AG10803 (cell line): Measurements from ENCODE around the gene PCDH9.

Source experiments
- DNase-seq: peaks from one replicate; pipeline ENCODE4 v3.0.0; 2010; ENCODE audit warnings: low read depth
- H3K4me3 ChIP-seq: 2 replicates; pipeline ENCODE4 v1.5.1; 2011; ENCODE audit warnings: mild to moderate bottlenecking, low read length, control low read depth
- TF ChIP-seq, protein P1 (sequence below): conservative IDR thresholded peaks from 2 replicates; pipeline ENCODE4 v1.5.1; 2011; ENCODE audit warnings: mild to moderate bottlenecking, low read length, control low read depth, inconsistent platforms

The PCDH9 gene

DNA sequence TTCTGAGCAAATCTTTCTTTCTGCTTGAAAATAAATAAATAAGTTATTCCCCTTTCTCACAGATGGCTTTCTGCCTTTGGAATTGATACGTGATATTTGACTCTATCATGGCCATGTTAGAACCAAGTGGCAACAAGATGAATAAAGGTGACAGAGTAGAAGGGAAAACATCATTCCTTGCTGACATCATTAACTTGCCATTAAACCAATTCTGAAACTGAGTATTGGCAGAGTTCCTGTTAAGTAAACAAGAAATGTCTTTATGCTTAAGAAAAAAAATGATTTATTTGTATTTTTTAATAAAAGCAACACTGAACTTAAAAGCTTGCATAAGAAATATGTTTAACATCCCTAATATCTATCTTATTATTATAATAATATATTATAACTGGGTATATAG lies 828.1 kb downstream of the PCDH9 start:
- no peak overlapping the region for H3K4me3 ChIP-seq
- TF ChIP-seq, protein P1, sequence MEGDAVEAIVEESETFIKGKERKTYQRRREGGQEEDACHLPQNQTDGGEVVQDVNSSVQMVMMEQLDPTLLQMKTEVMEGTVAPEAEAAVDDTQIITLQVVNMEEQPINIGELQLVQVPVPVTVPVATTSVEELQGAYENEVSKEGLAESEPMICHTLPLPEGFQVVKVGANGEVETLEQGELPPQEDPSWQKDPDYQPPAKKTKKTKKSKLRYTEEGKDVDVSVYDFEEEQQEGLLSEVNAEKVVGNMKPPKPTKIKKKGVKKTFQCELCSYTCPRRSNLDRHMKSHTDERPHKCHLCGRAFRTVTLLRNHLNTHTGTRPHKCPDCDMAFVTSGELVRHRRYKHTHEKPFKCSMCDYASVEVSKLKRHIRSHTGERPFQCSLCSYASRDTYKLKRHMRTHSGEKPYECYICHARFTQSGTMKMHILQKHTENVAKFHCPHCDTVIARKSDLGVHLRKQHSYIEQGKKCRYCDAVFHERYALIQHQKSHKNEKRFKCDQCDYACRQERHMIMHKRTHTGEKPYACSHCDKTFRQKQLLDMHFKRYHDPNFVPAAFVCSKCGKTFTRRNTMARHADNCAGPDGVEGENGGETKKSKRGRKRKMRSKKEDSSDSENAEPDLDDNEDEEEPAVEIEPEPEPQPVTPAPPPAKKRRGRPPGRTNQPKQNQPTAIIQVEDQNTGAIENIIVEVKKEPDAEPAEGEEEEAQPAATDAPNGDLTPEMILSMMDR = no peak
- DNase-seq = no peak

DNA sequence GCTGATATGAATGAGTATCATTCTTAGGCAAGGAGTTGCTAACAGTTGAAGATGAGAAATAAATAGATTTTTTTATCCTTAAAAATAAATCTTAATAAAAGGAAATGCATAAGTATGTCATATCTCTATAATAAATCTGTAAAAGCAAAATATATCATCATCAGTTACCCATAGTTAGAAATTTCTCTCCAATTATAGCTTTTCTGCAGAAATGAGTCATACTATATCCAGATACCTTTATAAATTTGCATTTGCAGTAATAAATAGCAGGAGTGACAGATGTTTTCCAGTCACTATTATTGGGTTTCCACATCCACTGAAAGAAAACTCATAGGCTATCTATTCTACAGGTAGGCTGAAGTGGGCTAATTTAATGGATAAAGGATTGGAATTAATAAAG lies 829.8 kb downstream of the PCDH9 start:
- H3K4me3 ChIP-seq = no peak overlapping the region
- TF ChIP-seq, protein P1 = no peak
- DNase-seq = no peak

DNA sequence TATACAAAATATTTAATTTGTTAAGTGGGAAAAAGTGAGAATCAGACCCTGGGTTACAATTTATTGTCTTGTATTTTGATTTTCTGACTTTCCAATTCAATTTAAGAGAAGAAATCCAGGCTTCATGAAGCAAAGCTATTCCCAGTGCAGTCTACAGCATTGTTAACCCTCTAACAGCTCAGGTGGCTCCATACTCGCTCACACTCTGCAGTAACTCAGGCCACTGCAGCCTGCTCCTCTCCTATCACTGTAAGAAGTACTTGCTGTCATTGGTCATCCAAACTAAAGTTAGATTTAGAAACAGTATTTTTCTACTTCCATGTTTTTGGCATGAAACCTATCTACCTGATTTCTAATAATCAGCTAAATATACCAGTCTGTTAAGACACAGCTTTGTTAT lies 830.3 kb downstream of the PCDH9 start:
- no peak overlapping the region for H3K4me3 ChIP-seq
- TF ChIP-seq, protein P1 = no peak
- DNase-seq = no peak

DNA sequence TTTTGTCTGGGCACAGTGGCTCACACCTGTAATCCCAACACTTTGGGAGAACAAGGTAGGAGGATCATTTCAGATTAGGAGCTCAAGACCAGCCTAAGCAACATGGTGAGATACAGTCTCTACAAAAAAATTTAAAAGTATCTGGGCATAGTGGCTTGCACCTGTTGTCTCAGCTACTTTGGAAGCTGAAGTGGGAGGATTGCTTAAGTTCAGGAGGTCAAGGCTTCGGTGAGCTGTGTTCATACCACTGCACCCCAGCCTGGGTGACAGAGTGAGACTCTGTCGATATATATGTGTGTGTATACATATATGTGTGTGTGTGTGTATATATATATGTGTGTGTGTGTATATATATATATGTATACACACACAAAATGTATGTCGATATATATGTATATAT lies 833.0 kb downstream of the PCDH9 start:
- H3K4me3 ChIP-seq = no peak overlapping the region
- TF ChIP-seq, protein P1 = no peak
- DNase-seq = no peak

DNA sequence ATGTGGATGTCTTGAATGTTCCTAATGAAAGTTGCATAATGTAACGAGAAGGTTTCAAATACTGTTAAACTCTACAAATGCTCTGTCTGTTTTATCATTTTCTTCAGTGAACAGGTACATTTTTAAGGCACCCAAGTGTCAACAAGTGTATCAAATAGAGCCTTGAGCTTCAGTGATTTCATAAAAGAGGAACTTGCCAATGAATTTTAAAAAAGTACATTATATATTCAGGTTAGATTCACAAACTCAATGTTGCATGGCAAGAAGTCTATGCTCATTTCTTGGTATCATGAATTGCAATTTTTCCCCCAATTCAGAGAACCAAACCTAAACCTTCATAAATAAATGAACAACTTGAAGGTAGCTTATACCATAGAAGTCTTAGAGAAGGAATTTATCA lies 838.8 kb downstream of the PCDH9 start:
- TF ChIP-seq, protein P1 = no peak
- H3K4me3 ChIP-seq = no peak overlapping the region
- DNase-seq = no peak

DNA sequence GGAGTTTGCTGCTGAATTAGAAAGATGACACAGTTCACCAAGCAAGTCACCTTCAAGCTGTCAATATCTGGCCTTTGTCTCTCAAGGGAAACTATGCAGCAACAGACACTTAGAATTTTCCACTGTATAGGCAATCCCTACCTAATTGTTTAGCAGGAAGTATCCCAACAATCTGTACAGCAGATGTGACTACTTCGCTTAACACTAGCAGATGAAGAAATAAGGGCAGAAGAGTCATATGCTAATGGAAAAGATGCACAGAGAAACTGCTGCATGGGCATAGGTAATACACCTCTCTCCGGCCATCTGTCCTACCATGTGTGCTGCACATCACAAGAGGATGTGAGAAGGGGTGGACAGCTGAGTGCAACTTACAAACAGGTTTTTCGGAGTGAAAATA lies 851.2 kb downstream of the PCDH9 start:
- TF ChIP-seq, protein P1 = no peak
- peak; percentile 1 for DNase-seq
- H3K4me3 ChIP-seq = no peak overlapping the region

DNA sequence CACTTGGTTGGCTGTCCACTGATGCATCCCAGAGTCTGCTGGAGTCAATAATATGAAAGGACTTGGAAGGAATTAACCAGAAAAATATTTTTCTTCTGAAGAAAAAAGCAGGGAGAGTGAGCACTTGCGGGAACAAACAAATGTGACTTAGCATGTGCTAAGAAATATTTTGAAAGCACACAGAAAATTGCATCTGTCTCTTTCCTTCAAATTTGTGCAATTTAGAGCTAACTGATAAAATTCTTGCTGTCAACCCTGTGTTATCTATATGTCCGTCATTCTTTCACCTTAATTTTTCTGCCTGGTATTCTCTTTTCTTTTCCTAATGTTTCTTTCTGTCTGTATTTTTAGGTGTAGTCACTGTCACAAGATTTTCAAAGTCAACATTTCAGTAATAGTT lies 852.6 kb downstream of the PCDH9 start:
- no peak for DNase-seq
- no peak overlapping the region for H3K4me3 ChIP-seq
- TF ChIP-seq, protein P1 = no peak
